ENCODE data around the gene DSPP.
"Not testable (repeated sequence)": the region's sequence is repeated elsewhere in the genome, so short reads cannot be mapped to it uniquely, and the experiment has no call there.

DSPP gene

GRCh38 chr4:87608229-87608628, at the start of gene DSPP:
Gene DSPP, plus strand, starts transcription at chr4:87608529. Its CDS starts 2,380 bp downstream, at chr4:87610909.
- no peak for DNase-seq (ENCODE audit: low read depth in 2 of 2)

GRCh38 chr4:87559090-87559837, 49.1 kb upstream of the DSPP start:
- DNase-seq (ENCODE audit: low read depth in 2 of 2), result no peak

- no peak for DNase-seq (ENCODE audit: low read depth in 2 of 2)
Measured at GRCh38 chr4:87560802-87561201, 47.5 kb upstream of the DSPP start.

GRCh38 chr4:87565746-87566145, 42.6 kb upstream of the DSPP start:
- no peak for DNase-seq (ENCODE audit: low read depth in 2 of 2)

- DNase-seq (ENCODE audit: low read depth in 2 of 2), result no peak
Measured at GRCh38 chr4:87566276-87566675, 42.1 kb upstream of the DSPP start.

GRCh38 chr4:87567191-87567590, 41.1 kb upstream of the DSPP start:
- DNase-seq (ENCODE audit: low read depth in 2 of 2), result no peak

- no peak for DNase-seq (ENCODE audit: low read depth in 2 of 2)
Measured at GRCh38 chr4:87570290-87570805, 38.0 kb upstream of the DSPP start.

GRCh38 chr4:87574376-87574775, 34.0 kb upstream of the DSPP start:
- DNase-seq (ENCODE audit: low read depth in 2 of 2), result not testable (repeated sequence)

GRCh38 chr4:87574996-87575395, 33.3 kb upstream of the DSPP start:
- no peak for DNase-seq (ENCODE audit: low read depth in 2 of 2)

GRCh38 chr4:87575408-87575807, 32.9 kb upstream of the DSPP start:
- DNase-seq (ENCODE audit: low read depth in 2 of 2), result no peak

GRCh38 chr4:87575983-87576382, 32.3 kb upstream of the DSPP start:
- no peak for DNase-seq (ENCODE audit: low read depth in 2 of 2)

GRCh38 chr4:87579478-87579877, 28.9 kb upstream of the DSPP start:
- no peak for DNase-seq (ENCODE audit: low read depth in 2 of 2)

GRCh38 chr4:87580057-87580456, 28.3 kb upstream of the DSPP start:
- no peak for DNase-seq (ENCODE audit: low read depth in 2 of 2)

- no peak for DNase-seq (ENCODE audit: low read depth in 2 of 2)
Measured at GRCh38 chr4:87584222-87584908, 24.0 kb upstream of the DSPP start.

GRCh38 chr4:87589531-87589930, 18.8 kb upstream of the DSPP start:
- no peak for DNase-seq (ENCODE audit: low read depth in 2 of 2)

GRCh38 chr4:87592124-87592523, 16.2 kb upstream of the DSPP start:
- DNase-seq (ENCODE audit: low read depth in 2 of 2), result no peak

- no peak for DNase-seq (ENCODE audit: low read depth in 2 of 2)
Measured at GRCh38 chr4:87601361-87601760, 7.0 kb upstream of the DSPP start.

GRCh38 chr4:87614292-87614890, 6.1 kb downstream of the DSPP start:
- no peak for DNase-seq (ENCODE audit: low read depth in 2 of 2)

GRCh38 chr4:87616268-87616667, 7.9 kb downstream of the DSPP start:
- DNase-seq (ENCODE audit: low read depth in 2 of 2), result no peak

GRCh38 chr4:87620086-87620485, 11.8 kb downstream of the DSPP start:
- no peak for DNase-seq (ENCODE audit: low read depth in 2 of 2)

- no peak for DNase-seq (ENCODE audit: low read depth in 2 of 2)
Measured at GRCh38 chr4:87620491-87620890, 12.2 kb downstream of the DSPP start.

- DNase-seq (ENCODE audit: low read depth in 2 of 2), result no peak
Measured at GRCh38 chr4:87622303-87622702, 14.0 kb downstream of the DSPP start.

- no peak for DNase-seq (ENCODE audit: low read depth in 2 of 2)
Measured at GRCh38 chr4:87624698-87625097, 16.4 kb downstream of the DSPP start.
